H9 (cell line): ENCODE data around the gene MYH15. TPM values are rescaled to one million over a fixed set of nuclear protein-coding genes. Genes with fewer than 3 reads are reported as not detected.

Experiments
- DNase-seq: peaks from one replicate; pipeline ENCODE4 v3.0.0-alpha.2; 2017
- H2AFZ ChIP-seq: one replicate; pipeline ENCODE4 v1.6.1; 2013; ENCODE audit warnings: mild to moderate bottlenecking, low read length, control low read depth, moderate library complexity
- H2AK5ac ChIP-seq: 2 replicates; pipeline ENCODE4 v1.6.1; 2013; ENCODE audit warnings: low read length, control low read depth, mixed read lengths; ENCODE audit not compliant: insufficient read length
- H2BK120ac ChIP-seq: one replicate; pipeline ENCODE4 v1.6.1; 2013; ENCODE audit warnings: low read depth, mild to moderate bottlenecking, low read length, control low read depth, inconsistent platforms; ENCODE audit not compliant: poor library complexity, severe bottlenecking
- H2BK12ac ChIP-seq: 2 replicates; pipeline ENCODE4 v1.6.1; 2013; ENCODE audit warnings: low read length, control low read depth, mixed read lengths, low read depth; ENCODE audit not compliant: insufficient read length
- H2BK15ac ChIP-seq: 2 replicates; pipeline ENCODE4 v1.6.1; 2013; ENCODE audit warnings: low read depth, low read length, control low read depth
- H2BK20ac ChIP-seq: one replicate; pipeline ENCODE4 v1.6.1; 2013; ENCODE audit warnings: low read depth, mild to moderate bottlenecking, low read length, control low read depth, inconsistent platforms; ENCODE audit not compliant: poor library complexity, severe bottlenecking
- H2BK5ac ChIP-seq: 2 replicates; pipeline ENCODE4 v1.6.1; 2013; ENCODE audit warnings: low read length, control low read depth, mixed read lengths; ENCODE audit not compliant: insufficient read length
- H3K14ac ChIP-seq: 2 replicates; pipeline ENCODE4 v1.6.1; 2013; ENCODE audit warnings: low read length, control low read depth; ENCODE audit not compliant: insufficient read depth
- H3K18ac ChIP-seq: 2 replicates; pipeline ENCODE4 v1.6.1; 2013; ENCODE audit warnings: low read depth, mild to moderate bottlenecking, mixed read lengths, low read length, control low read depth; ENCODE audit not compliant: insufficient read length
- H3K23ac ChIP-seq: 2 replicates; pipeline ENCODE4 v1.6.1; 2013; ENCODE audit warnings: low read length, control low read depth, mixed read lengths, low read depth; ENCODE audit not compliant: insufficient read length
- H3K23me2 ChIP-seq: 2 replicates; pipeline ENCODE4 v1.6.1; 2013; ENCODE audit warnings: low read depth, mild to moderate bottlenecking, mixed read lengths, low read length, control low read depth; ENCODE audit not compliant: insufficient read length, poor library complexity, severe bottlenecking
- H3K27ac ChIP-seq: 2 replicates; pipeline ENCODE4 v1.5.1; 2013; ENCODE audit warnings: low read length, control low read depth, mixed read lengths, low read depth; ENCODE audit not compliant: insufficient read length
- H3K27me3 ChIP-seq: 2 replicates; pipeline ENCODE4 v1.6.1; 2013; ENCODE audit warnings: low read length, control low read depth, inconsistent platforms; ENCODE audit not compliant: insufficient read depth
- H3K4ac ChIP-seq: 2 replicates; pipeline ENCODE4 v1.6.1; 2013; ENCODE audit warnings: low read depth, mild to moderate bottlenecking, control low read depth, inconsistent platforms, low read length, moderate library complexity
- H3K4me1 ChIP-seq: 2 replicates; pipeline ENCODE4 v1.6.1; 2013; ENCODE audit warnings: low read length, control low read depth, inconsistent platforms; ENCODE audit not compliant: insufficient read depth
- H3K4me2 ChIP-seq: 2 replicates; pipeline ENCODE4 v1.6.1; 2013; ENCODE audit warnings: low read length, control low read depth, mixed read lengths; ENCODE audit not compliant: insufficient read length, insufficient read depth
- H3K56ac ChIP-seq: 2 replicates; pipeline ENCODE4 v1.6.1; 2013; ENCODE audit warnings: low read depth, mild to moderate bottlenecking, mixed read lengths, low read length, control low read depth; ENCODE audit not compliant: insufficient read length
- H3K79me1 ChIP-seq: 2 replicates; pipeline ENCODE4 v1.6.1; 2013; ENCODE audit warnings: low read depth, mild to moderate bottlenecking, moderate library complexity, low read length, control low read depth, inconsistent platforms; ENCODE audit not compliant: insufficient read depth, poor library complexity, severe bottlenecking
- H3K79me2 ChIP-seq: 2 replicates; pipeline ENCODE4 v1.6.1; 2013; ENCODE audit warnings: low read length, control low read depth, inconsistent platforms; ENCODE audit not compliant: insufficient read depth
- H3K9ac ChIP-seq: 2 replicates; pipeline ENCODE4 v1.6.1; 2013; ENCODE audit warnings: low read length, control low read depth, mixed read lengths; ENCODE audit not compliant: insufficient read length; ENCODE audit errors: extremely low read depth
- H3K9me3 ChIP-seq: one replicate; pipeline ENCODE4 v1.6.1; 2013; ENCODE audit warnings: low read depth, low read length, inconsistent platforms; ENCODE audit not compliant: control insufficient read depth
- H3T11ph ChIP-seq: one replicate; pipeline ENCODE4 v1.6.1; 2013; ENCODE audit warnings: mild to moderate bottlenecking, low read length, control low read depth, inconsistent platforms
- H4K20me1 ChIP-seq: one replicate; pipeline ENCODE4 v1.6.1; 2013; ENCODE audit not compliant: control insufficient read depth, insufficient read length, insufficient read depth
- H4K5ac ChIP-seq: 2 replicates; pipeline ENCODE4 v1.6.1; 2013; ENCODE audit warnings: low read depth, mild to moderate bottlenecking, mixed read lengths, low read length, control low read depth; ENCODE audit not compliant: insufficient read length
- H4K8ac ChIP-seq: replicated peaks from 2 replicates; pipeline ENCODE4 v1.6.1; 2013; ENCODE audit warnings: low read length, control low read depth, mixed read lengths, low read depth; ENCODE audit not compliant: insufficient read length
- H4K91ac ChIP-seq: 2 replicates; pipeline ENCODE4 v1.6.1; 2013; ENCODE audit warnings: low read depth, mild to moderate bottlenecking, moderate library complexity, mixed read lengths, low read length, control low read depth; ENCODE audit not compliant: insufficient read length
- H3K27ac Mint-ChIP-seq, 3 experiments: 2 replicates in 2 of 3; 3 replicates in 1 of 3; pipeline ENCODE4 v1.8.0; 2020 to 2021; ENCODE audit warnings: mixed read lengths in 3 of 3, mild to moderate bottlenecking in 1 of 3, moderate library complexity in 1 of 3
- H3K27me3 Mint-ChIP-seq: 2 replicates; pipeline ENCODE4 v1.8.0; 2021; ENCODE audit warnings: low read depth, mild to moderate bottlenecking, moderate library complexity, mixed read lengths
- H3K36me3 Mint-ChIP-seq, 3 experiments: 2 replicates in 2 of 3; 3 replicates in 1 of 3; pipeline ENCODE4 v1.8.0; 2020 to 2021; ENCODE audit warnings: low read depth in 3 of 3, mixed read lengths in 3 of 3; ENCODE audit not compliant: insufficient read depth in 1 of 3
- H3K4me1 Mint-ChIP-seq, 2 experiments: 2 replicates each; pipeline ENCODE4 v1.8.0; 2020; ENCODE audit warnings: mixed read lengths in 2 of 2
- H3K4me3 Mint-ChIP-seq, 2 experiments: 2 replicates in 1 of 2; 3 replicates in 1 of 2; pipeline ENCODE4 v1.8.0; 2020 to 2021; ENCODE audit warnings: mild to moderate bottlenecking in 2 of 2, mixed read lengths in 2 of 2, moderate library complexity in 1 of 2
- H3K9me3 Mint-ChIP-seq, 2 experiments: 2 replicates in 1 of 2; 3 replicates in 1 of 2; pipeline ENCODE4 v1.8.0; 2020; ENCODE audit warnings: mild to moderate bottlenecking in 2 of 2, mixed read lengths in 2 of 2, moderate library complexity in 1 of 2
- CTCF ChIP-seq: fragments of 200-600 bp; sonication (generic); conservative IDR thresholded peaks from 3 replicates; pipeline ENCODE4 v1.8.0; 2021; ENCODE audit warnings: antibody characterized with exemption, mild to moderate bottlenecking
- WGBS: extraction: QIAGEN DNeasy Blood & Tissue Kit; methylation state at CpG from one replicate; pipeline ENCODE4 v1.1.7; 2013; ENCODE audit warnings: missing lambda C conversion rate, low lambda C conversion rate, mixed read lengths; ENCODE audit not compliant: insufficient read length; ENCODE audit errors: extremely low coverage; 5-methylcytosine and 5-hydroxymethylcytosine counted together
- total RNA-seq: library from RNA; stranded (reverse); gene quantifications from 2 replicates; pipeline ENCODE4 v1.2.1, GENCODE V29; 2021

Gene MYH15
- total RNA-seq, 1 experiment from 2014 or later: 0.13 TPM

DNA sequence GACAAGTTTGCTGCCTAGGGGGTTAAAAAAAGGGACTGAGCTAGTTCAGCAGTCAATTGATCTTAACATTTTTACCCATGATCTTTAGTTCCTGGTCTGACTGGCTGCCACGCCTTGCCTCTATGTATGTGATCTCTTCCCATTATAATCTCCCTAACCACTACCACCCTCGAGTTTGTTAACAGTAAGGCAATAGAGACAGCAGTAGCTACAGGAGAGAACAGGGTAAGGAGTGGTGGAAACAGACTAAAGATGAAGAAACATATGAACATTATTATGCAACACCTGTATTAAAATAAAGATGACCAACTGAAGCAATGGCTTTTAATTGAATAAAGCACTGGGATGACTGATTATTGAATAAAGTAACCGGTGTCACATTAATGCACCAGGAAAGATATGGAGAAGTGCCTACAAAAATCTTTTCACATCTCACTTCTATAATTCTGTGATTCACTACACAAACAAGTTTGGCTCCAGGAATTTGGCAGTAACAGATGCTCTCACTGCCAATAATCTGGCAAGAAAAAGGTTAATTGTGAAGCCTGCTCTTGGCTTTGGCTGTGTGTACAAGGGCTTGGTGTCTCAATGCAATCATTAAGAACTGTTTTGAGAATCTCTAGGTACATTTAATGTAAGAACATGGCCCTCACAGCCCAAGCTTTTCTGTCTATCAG is 118.3 kb downstream of the MYH15 start:
- WGBS: no CpG with 5 or more reads among the region's 3 CpGs
- no peak overlapping the region for H2BK120ac ChIP-seq
- no peaks in the 10 kb centered on the region for H3K9me3 ChIP-seq
- no peaks in the 10 kb centered on the region for H3K36me3 Mint-ChIP-seq
- no peak overlapping the region for H2AK5ac ChIP-seq
- no peak overlapping the region for H3K27ac ChIP-seq
- no peaks in the 10 kb centered on the region for H3K79me2 ChIP-seq
- H4K20me1 ChIP-seq: no peaks in the 10 kb centered on the region
- H3K4me1 Mint-ChIP-seq: peaks cover 34% of the 10 kb centered on the region in 2 experiments
- H4K91ac ChIP-seq: no peak overlapping the region
- no peak overlapping the region for H4K5ac ChIP-seq
- H2BK5ac ChIP-seq: no peak overlapping the region
- no peaks in the 10 kb centered on the region for H3K23me2 ChIP-seq
- no peak overlapping the region for H3K23ac ChIP-seq
- H3K14ac ChIP-seq: no peak overlapping the region
- no peak overlapping the region for H3K4me2 ChIP-seq
- H3K18ac ChIP-seq: no peak overlapping the region
- H3T11ph ChIP-seq: no peak overlapping the region
- no peak overlapping the region for H3K4me3 Mint-ChIP-seq
- TF ChIP-seq CTCF: no peak
- H3K9ac ChIP-seq: no peak overlapping the region
- H3K27ac Mint-ChIP-seq: no peak overlapping the region
- H3K9me3 Mint-ChIP-seq: no peaks in the 10 kb centered on the region
- DNase-seq: no peak
- H3K4ac ChIP-seq: no peak overlapping the region
- H3K27me3 Mint-ChIP-seq: no peaks in the 10 kb centered on the region
- no peaks in the 10 kb centered on the region for H3K27me3 ChIP-seq
- no peak overlapping the region for H3K56ac ChIP-seq
- H3K4me1 ChIP-seq: peaks cover 3% of the 10 kb centered on the region; the same call in 1 of the 2 replicates
- H2BK12ac ChIP-seq: no peak overlapping the region
- H4K8ac ChIP-seq: no peak overlapping the region
- no peak overlapping the region for H2BK20ac ChIP-seq
- no peaks in the 10 kb centered on the region for H3K79me1 ChIP-seq
- H2BK15ac ChIP-seq: no peak overlapping the region
- no peak overlapping the region for H2AFZ ChIP-seq
